Measurements from ENCODE around the gene UBAC2. TPM values are rescaled to one million over a fixed set of nuclear protein-coding genes. Genes with fewer than 3 reads are reported as not detected.

UBAC2 gene
- polyA plus RNA-seq, 1 experiment = 71.4 TPM

GRCh38 chr13:99197117-99197651, 3.5 kb upstream of the UBAC2 start:
- Histone ChIP-seq H3K9me3 (ENCODE audit: control insufficient read depth, insufficient read depth, low read length) (peaks cover 5% of the 10 kb centered on the region; the same call in 1 of the 2 replicates), H3K27me3 (ENCODE audit: control insufficient read depth, insufficient read depth, low read length) (peaks cover 2% of the 10 kb centered on the region), H3K4me3 (ENCODE audit: low read depth, low read length) (no peak overlapping the region), H3K27ac (ENCODE audit: low read depth, low read length) (no peak overlapping the region)
- ChIA-PET POLR2A (no interaction called here), CTCF (interaction anchor here (1.0 kb wide), 1 partner anchor 21 kb away, joined by 3 read pairs; no protein-coding TSS in a partner anchor)
- TF ChIP-seq CTCF (IDR thresholded peaks at IDR 0.05; ENCODE audit: low read depth, low read length) = no peak
- no peak for DNase-seq (ENCODE audit: low read depth, low spot score)

- Histone ChIP-seq H3K27me3 (ENCODE audit: control insufficient read depth, insufficient read depth, low read length) (no peaks in the 10 kb centered on the region), H3K27ac (ENCODE audit: low read depth, low read length) (peak overlapping the region; percentile 96), H3K9me3 (ENCODE audit: control insufficient read depth, insufficient read depth, low read length) (peaks cover 5% of the 10 kb centered on the region; the same call in 1 of the 2 replicates), H3K4me3 (ENCODE audit: low read depth, low read length) (peak overlapping the region; percentile 94)
- ChIA-PET POLR2A (interaction anchor here (0.7 to 1.8 kb wide), 9 partner anchors 8 to 111 kb away, joined by 3 to 11 read pairs (median 5); partner anchors contain the start of gene GPR18), CTCF (interaction anchor here (0.8 to 3.4 kb wide), 6 partner anchors 23 to 237 kb away, joined by 6 to 21 read pairs (median 8); no protein-coding TSS in a partner anchor)
- no peak for DNase-seq (ENCODE audit: low read depth, low spot score)
- TF ChIP-seq CTCF (IDR thresholded peaks at IDR 0.05; ENCODE audit: low read depth, low read length) = no peak
Measured at GRCh38 chr13:99199541-99200431, 868 bp upstream of the UBAC2 start.

GRCh38 chr13:99203601-99204579, 3.2 kb downstream of the UBAC2 start:
- TF ChIP-seq CTCF (IDR thresholded peaks at IDR 0.05; ENCODE audit: low read depth, low read length) = no peak
- POLR2A ChIA-PET = no interaction called here
- DNase-seq (ENCODE audit: low read depth, low spot score) = no peak
- Histone ChIP-seq H3K4me3 (ENCODE audit: low read depth, low read length) (no peak overlapping the region), H3K9me3 (ENCODE audit: control insufficient read depth, insufficient read depth, low read length) (peaks cover 5% of the 10 kb centered on the region; the same call in 1 of the 2 replicates), H3K27me3 (ENCODE audit: control insufficient read depth, insufficient read depth, low read length) (no peaks in the 10 kb centered on the region), H3K27ac (ENCODE audit: low read depth, low read length) (no peak overlapping the region)
- CTCF ChIA-PET = interaction anchor here (1.2 kb wide), 1 partner anchor 233 kb away, joined by 7 read pairs; no protein-coding TSS in a partner anchor

- no peak for DNase-seq (ENCODE audit: low read depth, low spot score)
- ChIA-PET CTCF (interaction anchor here (1.2 kb wide), 2 partner anchors 60 to 231 kb away, joined by 6 to 7 read pairs; no protein-coding TSS in a partner anchor), POLR2A (no interaction called here)
- Histone ChIP-seq H3K27me3 (ENCODE audit: control insufficient read depth, insufficient read depth, low read length) (no peaks in the 10 kb centered on the region), H3K27ac (ENCODE audit: low read depth, low read length) (no peak overlapping the region), H3K4me3 (ENCODE audit: low read depth, low read length) (no peak overlapping the region), H3K9me3 (ENCODE audit: control insufficient read depth, insufficient read depth, low read length) (peaks cover 5% of the 10 kb centered on the region; the same call in 1 of the 2 replicates)
- no peak for TF ChIP-seq CTCF (IDR thresholded peaks at IDR 0.05; ENCODE audit: low read depth, low read length)
Measured at GRCh38 chr13:99205621-99206220, 5.1 kb downstream of the UBAC2 start.

Data from AG04450 (cell line).